K562 (cell line): Measurements from ENCODE around the gene SLC29A2. TPM values are rescaled to one million over a fixed set of nuclear protein-coding genes. Genes with fewer than 3 reads are reported as not detected.

Experiments
- ATF6 ChIP-seq: sonication (generic); formaldehyde crosslinking; IDR thresholded peaks from 2 replicates; pipeline ENCODE4 v1.4.0; 2020; ENCODE audit warnings: mild to moderate bottlenecking, missing genetic modification reagents
- CBX2 ChIP-seq: fragments of 200-600 bp; sonication (generic); IDR thresholded peaks from one replicate; pipeline ENCODE4 v1.6.1; 2012; ENCODE audit warnings: mild to moderate bottlenecking, low read length, inconsistent platforms; ENCODE audit not compliant: insufficient read depth, poor library complexity, severe bottlenecking
- ETS2 ChIP-seq: IDR thresholded peaks from 2 replicates; pipeline ENCODE4 v1.6.1; 2016; ENCODE audit warnings: borderline replicate concordance, missing genetic modification characterization, mild to moderate bottlenecking, moderate library complexity, missing compliant biosample characterization; ENCODE audit not compliant: poor library complexity, severe bottlenecking
- FOXK1 ChIP-seq: sonication (generic); formaldehyde crosslinking; IDR thresholded peaks from 2 replicates; pipeline ENCODE4 v1.8.0; 2022; ENCODE audit warnings: missing genetic modification reagents, mild to moderate bottlenecking, borderline replicate concordance
- FOXM1 ChIP-seq, 2 experiments: fragments of 450-650 bp in 1 of 2; sonication (generic) in 1 of 2; formaldehyde crosslinking in 1 of 2; IDR thresholded peaks; 2 replicates each; pipeline versions ENCODE4 v1.6.1 to v1.9.0; 2017 to 2022; ENCODE audit warnings: low read depth in 2 of 2, mild to moderate bottlenecking in 2 of 2, missing genetic modification reagents in 1 of 2, moderate library complexity in 1 of 2
- GABPB1 ChIP-seq: sonication (generic); formaldehyde crosslinking; IDR thresholded peaks from 2 replicates; pipeline ENCODE4 v1.8.0; 2022; ENCODE audit warnings: mild to moderate bottlenecking, missing genetic modification reagents
- MED1 ChIP-seq: sonication (generic); formaldehyde crosslinking; IDR thresholded peaks from 2 replicates; pipeline ENCODE4 v1.8.1; 2023; ENCODE audit warnings: missing genetic modification reagents, borderline replicate concordance
- RB1 ChIP-seq: fragments of 450-650 bp; IDR thresholded peaks from 2 replicates; pipeline ENCODE4 v1.6.1; 2017; ENCODE audit warnings: low read depth, mild to moderate bottlenecking
- RBM17 ChIP-seq: fragments of 200-400 bp; formaldehyde crosslinking; IDR thresholded peaks from 2 replicates; pipeline ENCODE4 v1.6.1; 2017; ENCODE audit warnings: low read depth, mild to moderate bottlenecking, low read length, borderline replicate concordance
- STAT5A ChIP-seq: IDR thresholded peaks from 2 replicates; pipeline ENCODE4 v1.6.1; 2012; ENCODE audit warnings: low read length, inconsistent platforms, borderline replicate concordance
- THRAP3 ChIP-seq: fragments of 450-650 bp; IDR thresholded peaks from 2 replicates; pipeline ENCODE4 v1.6.1; 2016; ENCODE audit warnings: mild to moderate bottlenecking, inconsistent platforms, borderline replicate concordance
- YY1 ChIP-seq, 3 experiments: IDR thresholded peaks; 2 replicates each; pipeline ENCODE4 v1.6.1; 2011; ENCODE audit warnings: low read length in 2 of 3, mild to moderate bottlenecking in 2 of 3, moderate library complexity in 2 of 3, borderline replicate concordance in 1 of 3, control low read depth in 1 of 3, low read depth in 1 of 3; ENCODE audit not compliant: insufficient read depth in 3 of 3, insufficient replicate concordance in 2 of 3, control insufficient read depth in 1 of 3, insufficient read length in 1 of 3; ENCODE audit errors: extremely low read depth in 1 of 3
- ZKSCAN8 ChIP-seq: fragments of 200-800 bp; sonication (Bioruptor generic); IDR thresholded peaks from 2 replicates; pipeline ENCODE4 v1.6.1; 2016; ENCODE audit warnings: missing genetic modification characterization, missing compliant biosample characterization
- ZNF134 ChIP-seq: fragments of 250-450 bp; sonication (Bioruptor Pico); conservative IDR thresholded peaks from 2 replicates; pipeline ENCODE4 v1.4.0; 2020
- ZNF354B ChIP-seq: fragments of 250-450 bp; sonication (Bioruptor Pico); IDR thresholded peaks from 2 replicates; pipeline ENCODE4 v1.4.0; 2020
- ZNF507 ChIP-seq: conservative IDR thresholded peaks from 2 replicates; pipeline ENCODE4 v1.6.1; 2017; ENCODE audit warnings: missing genetic modification characterization, missing compliant biosample characterization
- ZNF586 ChIP-seq: fragments of 450-650 bp; formaldehyde crosslinking; conservative IDR thresholded peaks from 2 replicates; pipeline ENCODE4 v1.4.0; 2020; ENCODE audit warnings: mild to moderate bottlenecking, moderate library complexity
- ZNF699 ChIP-seq: fragments of 250-450 bp; sonication (Bioruptor Pico); IDR thresholded peaks from 2 replicates; pipeline ENCODE4 v1.8.0; 2021; ENCODE audit warnings: mild to moderate bottlenecking, moderate library complexity; ENCODE audit not compliant: insufficient replicate concordance
- polyA plus RNA-seq, 8 experiments: library from polyadenylated mRNA; depleted of rRNA in 4 of 8; stranded (reverse) in 5 of 8; unstranded in 3 of 8; fragments of >200 nt; fragmentation: Nextera tagmentation in 2 of 8; fragmentation: Illumina TruSeq in 1 of 8; extraction: Ambion mirVana in 2 of 8; extraction: Trizol in 1 of 8; gene quantifications; 2 replicates each; pipeline versions ENCODE4 v1.2.1 to v1.2.3, GENCODE V29; 2011 to 2014; ENCODE audit warnings: inconsistent platforms in 1 of 8, missing spikeins in 1 of 8
- total RNA-seq, 7 experiments: library from RNA; depleted of rRNA in 6 of 7; stranded (reverse); fragments of >200 nt in 6 of 7; fragmentation: Illumina TruSeq in 2 of 7; extraction: Trizol in 2 of 7; gene quantifications; 2 replicates each; pipeline versions ENCODE4 v1.2.1 to v1.2.3, GENCODE V29; 2011 to 2021; ENCODE audit warnings: low replicate concordance in 1 of 7
- TF ChIP-seq, protein P1 (sequence below): sonication (generic); formaldehyde crosslinking; IDR thresholded peaks from 2 replicates; pipeline ENCODE4 v1.8.1; 2023; ENCODE audit warnings: mild to moderate bottlenecking, missing genetic modification reagents
- TF ChIP-seq, protein P2 (sequence below): sonication (generic); formaldehyde crosslinking; IDR thresholded peaks from 2 replicates; pipeline ENCODE4 v1.8.1; 2023; ENCODE audit warnings: mild to moderate bottlenecking, missing genetic modification reagents

The SLC29A2 gene
- total and polyA plus RNA-seq, 9 of the 15 experiments (the other 6 are each of a cell fraction or from before 2014, with no cell fraction given) = 2.4 to 48.6 (median 14.2) TPM

DNA sequence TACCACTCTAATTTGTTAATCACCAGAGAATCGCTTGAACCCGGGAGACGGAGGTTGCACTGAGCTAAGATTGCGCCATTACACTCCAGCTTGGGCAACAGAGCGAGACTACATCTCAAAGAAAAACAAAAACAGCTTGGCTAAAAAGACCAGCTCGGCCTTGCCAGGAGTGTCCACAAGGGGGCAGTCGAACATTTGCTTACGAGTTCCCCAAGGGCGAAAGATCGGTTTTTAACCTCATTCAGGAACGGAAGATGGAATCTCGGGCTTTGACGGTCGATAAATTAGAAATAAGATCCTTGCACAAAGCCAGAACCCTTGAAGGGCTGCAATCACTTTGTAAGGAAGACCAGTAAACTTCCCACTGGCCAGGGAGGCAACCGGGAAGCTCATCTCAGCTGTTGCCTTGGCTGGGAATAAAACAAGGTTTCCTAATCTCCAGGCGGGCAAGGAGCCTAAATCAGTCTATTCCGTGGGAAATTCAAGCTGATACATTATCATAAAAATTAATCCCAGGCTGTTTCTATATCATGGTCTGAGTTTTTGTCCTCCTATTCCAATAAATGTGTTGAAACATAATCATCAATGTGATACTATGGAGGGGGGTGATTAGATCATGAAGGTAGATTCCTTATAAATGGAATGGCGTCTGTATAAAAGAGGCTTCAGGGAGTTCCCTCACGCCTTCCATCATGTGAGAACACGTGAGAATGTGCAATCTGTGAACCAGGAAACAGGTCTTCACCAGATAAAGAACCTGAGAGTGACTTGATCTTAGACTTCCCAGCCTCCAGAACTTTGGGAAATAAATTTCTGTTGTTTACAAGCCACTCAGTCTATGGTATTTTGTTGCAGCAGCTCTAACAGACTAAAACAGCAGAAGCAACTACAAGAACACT, 14.9 kb upstream of the SLC29A2 start (continued):
- TF ChIP-seq FOXK1 = 0 out of 2 replicates have a peak, but pooled peaks have one; percentile 42
- peak in 1 of 3 experiments; percentile 33 for TF ChIP-seq YY1 (IDR thresholded peaks at IDR 0.05; ENCODE audit: borderline replicate concordance in 1 of 3, control insufficient read depth in 1 of 3, extremely low read depth in 1 of 3, insufficient read depth in 3 of 3, insufficient read length in 1 of 3, insufficient replicate concordance in 2 of 3, low read depth in 1 of 3, low read length in 2 of 3)
- TF ChIP-seq RB1 = no peak
- TF ChIP-seq ZKSCAN8 (CRISPR knock-in tag) = no peak
- TF ChIP-seq ZNF699 (CRISPR knock-in tag) = no peak
- no peak for TF ChIP-seq CBX2
- TF ChIP-seq ATF6 (CRISPR knock-in tag) = no peak
- TF ChIP-seq, protein P1, sequence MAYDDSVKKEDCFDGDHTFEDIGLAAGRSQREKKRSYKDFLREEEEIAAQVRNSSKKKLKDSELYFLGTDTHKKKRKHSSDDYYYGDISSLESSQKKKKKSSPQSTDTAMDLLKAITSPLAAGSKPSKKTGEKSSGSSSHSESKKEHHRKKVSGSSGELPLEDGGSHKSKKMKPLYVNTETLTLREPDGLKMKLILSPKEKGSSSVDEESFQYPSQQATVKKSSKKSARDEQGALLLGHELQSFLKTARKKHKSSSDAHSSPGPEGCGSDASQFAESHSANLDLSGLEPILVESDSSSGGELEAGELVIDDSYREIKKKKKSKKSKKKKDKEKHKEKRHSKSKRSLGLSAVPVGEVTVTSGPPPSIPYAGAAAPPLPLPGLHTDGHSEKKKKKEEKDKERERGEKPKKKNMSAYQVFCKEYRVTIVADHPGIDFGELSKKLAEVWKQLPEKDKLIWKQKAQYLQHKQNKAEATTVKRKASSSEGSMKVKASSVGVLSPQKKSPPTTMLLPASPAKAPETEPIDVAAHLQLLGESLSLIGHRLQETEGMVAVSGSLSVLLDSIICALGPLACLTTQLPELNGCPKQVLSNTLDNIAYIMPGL (CRISPR knock-in tag) = no peak
- no peak for TF ChIP-seq ZNF134
- TF ChIP-seq MED1 = no peak
- TF ChIP-seq FOXM1 (IDR thresholded peaks at IDR 0.05; ENCODE audit: low read depth) = 0 out of 2 replicates have a peak, but pooled peaks have one; percentile 14
- TF ChIP-seq FOXM1 (CRISPR knock-in tag; IDR thresholded peaks at IDR 0.05; ENCODE audit: low read depth) = no peak
- no peak for TF ChIP-seq GABPB1 (CRISPR knock-in tag)
- TF ChIP-seq ZNF586 (CRISPR knock-in tag) = no peak
- no peak for TF ChIP-seq ZNF507 (tag)
- TF ChIP-seq, protein P2, sequence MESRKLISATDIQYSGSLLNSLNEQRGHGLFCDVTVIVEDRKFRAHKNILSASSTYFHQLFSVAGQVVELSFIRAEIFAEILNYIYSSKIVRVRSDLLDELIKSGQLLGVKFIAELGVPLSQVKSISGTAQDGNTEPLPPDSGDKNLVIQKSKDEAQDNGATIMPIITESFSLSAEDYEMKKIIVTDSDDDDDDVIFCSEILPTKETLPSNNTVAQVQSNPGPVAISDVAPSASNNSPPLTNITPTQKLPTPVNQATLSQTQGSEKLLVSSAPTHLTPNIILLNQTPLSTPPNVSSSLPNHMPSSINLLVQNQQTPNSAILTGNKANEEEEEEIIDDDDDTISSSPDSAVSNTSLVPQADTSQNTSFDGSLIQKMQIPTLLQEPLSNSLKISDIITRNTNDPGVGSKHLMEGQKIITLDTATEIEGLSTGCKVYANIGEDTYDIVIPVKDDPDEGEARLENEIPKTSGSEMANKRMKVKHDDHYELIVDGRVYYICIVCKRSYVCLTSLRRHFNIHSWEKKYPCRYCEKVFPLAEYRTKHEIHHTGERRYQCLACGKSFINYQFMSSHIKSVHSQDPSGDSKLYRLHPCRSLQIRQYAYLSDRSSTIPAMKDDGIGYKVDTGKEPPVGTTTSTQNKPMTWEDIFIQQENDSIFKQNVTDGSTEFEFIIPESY (CRISPR knock-in tag) = peak; percentile 43; the same call in 1 of the 2 replicates
- no peak for TF ChIP-seq RBM17
- TF ChIP-seq ETS2 (tag) = no peak
- TF ChIP-seq STAT5A = no peak
- TF ChIP-seq THRAP3 = no peak
- no peak for TF ChIP-seq ZNF354B
